Measurements from ENCODE around the gene TMEM40.

The TMEM40 gene

DNA sequence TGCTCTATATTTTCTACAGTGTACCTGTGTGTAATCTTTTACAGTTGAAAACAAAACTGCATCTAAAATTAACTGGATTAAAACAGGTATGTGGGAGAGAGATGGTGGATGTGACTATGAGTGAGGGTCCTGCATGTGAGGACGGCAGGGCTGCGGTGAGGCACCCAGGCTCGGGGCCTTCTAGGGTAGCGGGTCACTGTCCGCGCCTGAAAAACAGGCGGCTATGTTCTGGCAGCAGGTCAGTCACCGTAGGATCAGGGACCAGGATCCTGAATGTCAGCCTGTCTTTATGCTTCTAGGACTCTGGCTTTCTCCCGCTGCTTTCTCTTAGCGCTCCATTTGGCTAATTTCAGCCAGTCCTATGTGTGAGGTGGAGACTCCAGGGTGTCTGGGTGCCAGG, 12.6 kb downstream of the TMEM40 start:
- Histone ChIP-seq H3K79me2 (no peaks in the 10 kb centered on the region), H3K4me3 (ENCODE audit: low read depth, low read length) (no peak overlapping the region), H3K27me3 (ENCODE audit: control insufficient read depth, insufficient read depth, low read length) (no peaks in the 10 kb centered on the region), H3K4me2 (ENCODE audit: low read length) (no peak overlapping the region), H3K36me3 (ENCODE audit: control insufficient read depth, insufficient read depth, low read length) (no peaks in the 10 kb centered on the region), H3K27ac (no peak overlapping the region), H3K9me3 (ENCODE audit: control insufficient read depth, low read length) (no peaks in the 10 kb centered on the region), H3K9ac (no peak overlapping the region), H3K4me1 (peaks cover 4% of the 10 kb centered on the region), H2AFZ (no peak overlapping the region)
- no peak for TF ChIP-seq CTCF (IDR thresholded peaks at IDR 0.05)

GRCh38 chr3:12744326-12744725, 14.7 kb downstream of the TMEM40 start:
- H3K27ac ChIP-seq = no peak overlapping the region
- H3K9me3 ChIP-seq (ENCODE audit: control insufficient read depth, low read length) = no peaks in the 10 kb centered on the region
- no peak overlapping the region for H3K9ac ChIP-seq
- TF ChIP-seq CTCF (IDR thresholded peaks at IDR 0.05) = no peak
- H3K27me3 ChIP-seq (ENCODE audit: control insufficient read depth, insufficient read depth, low read length) = no peaks in the 10 kb centered on the region
- no peak overlapping the region for H3K4me2 ChIP-seq (ENCODE audit: low read length)
- no peak overlapping the region for H3K4me3 ChIP-seq (ENCODE audit: low read depth, low read length)
- no peaks in the 10 kb centered on the region for H3K4me1 ChIP-seq
- no peaks in the 10 kb centered on the region for H3K79me2 ChIP-seq
- no peak overlapping the region for H2AFZ ChIP-seq
- H3K36me3 ChIP-seq (ENCODE audit: control insufficient read depth, insufficient read depth, low read length) = no peaks in the 10 kb centered on the region

- TF ChIP-seq CTCF (IDR thresholded peaks at IDR 0.05) = no peak
- Histone ChIP-seq H3K79me2 (no peaks in the 10 kb centered on the region), H3K4me2 (ENCODE audit: low read length) (no peak overlapping the region), H3K9me3 (ENCODE audit: control insufficient read depth, low read length) (no peaks in the 10 kb centered on the region), H3K27me3 (ENCODE audit: control insufficient read depth, insufficient read depth, low read length) (no peaks in the 10 kb centered on the region), H3K36me3 (ENCODE audit: control insufficient read depth, insufficient read depth, low read length) (no peaks in the 10 kb centered on the region), H3K4me3 (ENCODE audit: low read depth, low read length) (no peak overlapping the region), H3K27ac (no peak overlapping the region), H3K4me1 (no peaks in the 10 kb centered on the region), H3K9ac (no peak overlapping the region), H2AFZ (no peak overlapping the region)
These were observed 15.5 kb downstream of the TMEM40 start for GRCh38 chr3:12743583-12743982.

DNA sequence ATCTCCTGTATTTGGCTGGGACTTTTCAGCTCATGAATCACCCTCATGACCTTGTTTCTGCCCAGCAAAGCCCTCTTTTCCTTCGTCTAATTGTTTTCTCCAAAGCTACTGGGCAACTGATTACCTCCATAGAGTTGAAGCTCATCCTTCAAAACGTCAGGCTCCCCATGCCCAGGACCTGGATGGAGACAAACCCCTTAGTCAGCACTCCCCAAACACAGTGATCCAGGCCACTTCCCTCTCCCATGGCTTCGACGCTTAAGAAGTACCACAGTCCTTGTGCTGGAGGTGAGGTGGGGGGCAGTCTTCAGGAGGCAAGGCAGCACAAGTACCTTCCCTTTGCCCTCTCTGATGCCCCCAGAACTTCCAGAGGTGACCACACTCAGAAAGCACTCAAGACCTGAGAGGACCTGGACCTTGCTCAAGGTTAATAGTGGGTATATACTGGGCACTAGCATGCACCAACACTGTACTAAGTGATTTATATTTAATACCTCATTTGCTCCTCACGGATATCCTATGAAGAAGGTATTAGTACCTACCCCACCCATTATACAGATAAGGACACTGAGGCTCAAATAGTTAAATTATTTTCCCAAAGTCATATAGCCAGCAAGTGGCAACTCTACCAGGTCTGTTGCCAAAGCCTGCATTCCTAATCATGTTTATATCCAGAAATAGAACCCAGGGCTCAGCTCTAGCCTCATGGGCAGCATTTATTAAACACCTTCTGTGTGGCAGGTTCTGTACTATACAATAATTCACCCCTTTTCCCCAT, 16.5 kb downstream of the TMEM40 start:
- Histone ChIP-seq H3K9me3 (ENCODE audit: control insufficient read depth, low read length) (no peaks in the 10 kb centered on the region), H3K4me3 (ENCODE audit: low read depth, low read length) (no peak overlapping the region), H3K36me3 (ENCODE audit: control insufficient read depth, insufficient read depth, low read length) (no peaks in the 10 kb centered on the region), H2AFZ (no peak overlapping the region), H3K9ac (no peak overlapping the region), H3K27me3 (ENCODE audit: control insufficient read depth, insufficient read depth, low read length) (no peaks in the 10 kb centered on the region), H3K4me1 (no peaks in the 10 kb centered on the region), H3K27ac (no peak overlapping the region), H3K4me2 (ENCODE audit: low read length) (no peak overlapping the region), H3K79me2 (no peaks in the 10 kb centered on the region)
- no peak for TF ChIP-seq CTCF (IDR thresholded peaks at IDR 0.05)

GRCh38 chr3:12741209-12741608, 17.9 kb downstream of the TMEM40 start:
- H3K36me3 ChIP-seq (ENCODE audit: control insufficient read depth, insufficient read depth, low read length) = no peaks in the 10 kb centered on the region
- H3K4me2 ChIP-seq (ENCODE audit: low read length) = no peak overlapping the region
- H2AFZ ChIP-seq = no peak overlapping the region
- no peak overlapping the region for H3K9ac ChIP-seq
- no peaks in the 10 kb centered on the region for H3K27me3 ChIP-seq (ENCODE audit: control insufficient read depth, insufficient read depth, low read length)
- no peaks in the 10 kb centered on the region for H3K79me2 ChIP-seq
- no peaks in the 10 kb centered on the region for H3K9me3 ChIP-seq (ENCODE audit: control insufficient read depth, low read length)
- H3K27ac ChIP-seq = no peak overlapping the region
- TF ChIP-seq CTCF (IDR thresholded peaks at IDR 0.05) = no peak
- no peak overlapping the region for H3K4me3 ChIP-seq (ENCODE audit: low read depth, low read length)
- no peaks in the 10 kb centered on the region for H3K4me1 ChIP-seq
